Muscle layer of duodenum (tissue), 2 donors: ENCODE results near the gene BIRC2.

Experiments
- H3K27ac ChIP-seq: one replicate; pipeline ENCODE4 v1.7.0; 2013; ENCODE audit warnings: mild to moderate bottlenecking, low read length
- H3K27me3 ChIP-seq: one replicate; pipeline ENCODE4 v1.7.0; 2013; ENCODE audit warnings: low read depth, mild to moderate bottlenecking, control low read depth, low read length
- H3K36me3 ChIP-seq, 2 donors: one replicate each; pipeline ENCODE4 v1.7.0; 2013; ENCODE audit warnings: low read length in 2 of 2, control low read depth in 1 of 2, mild to moderate bottlenecking in 1 of 2; ENCODE audit not compliant: insufficient read depth in 2 of 2, control insufficient read depth in 1 of 2
- H3K4me1 ChIP-seq, 2 donors: one replicate each; pipeline ENCODE4 v1.7.0; 2013; ENCODE audit warnings: low read length in 2 of 2, mild to moderate bottlenecking in 2 of 2, control low read depth in 1 of 2, moderate library complexity in 1 of 2; ENCODE audit not compliant: insufficient read depth in 2 of 2, control insufficient read depth in 1 of 2
- H3K4me3 ChIP-seq, 2 donors: one replicate each; pipeline ENCODE4 v1.7.0; 2013; ENCODE audit warnings: low read length in 2 of 2, low read depth in 1 of 2, mild to moderate bottlenecking in 1 of 2
- H3K9me3 ChIP-seq, 2 donors: one replicate each; pipeline ENCODE4 v1.7.0; 2013; ENCODE audit warnings: low read length in 2 of 2, control low read depth in 1 of 2, mild to moderate bottlenecking in 1 of 2; ENCODE audit not compliant: control insufficient read depth in 1 of 2
- donor health status: healthy.

Gene BIRC2

DNA sequence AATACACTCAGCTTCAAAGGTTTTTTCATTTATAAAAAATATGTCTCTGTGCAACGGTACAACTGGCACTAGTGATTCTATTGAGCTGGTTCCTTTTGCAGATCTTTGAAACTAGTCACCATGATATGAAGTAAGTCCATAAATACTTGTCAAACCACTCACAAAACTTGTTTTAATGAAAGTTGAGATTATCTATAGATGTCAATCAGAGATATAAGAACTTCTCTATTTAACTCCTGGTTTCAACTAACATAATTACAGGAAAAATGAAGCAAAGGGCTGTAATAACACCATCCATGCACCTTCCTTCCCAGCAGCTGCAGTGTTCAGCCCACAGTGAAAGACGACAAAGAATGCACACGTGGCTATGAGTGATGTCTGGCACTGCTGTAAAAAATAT lies 60.9 kb downstream of the BIRC2 start:
- H3K4me1 ChIP-seq = peaks cover 5 to 15% of the 10 kb centered on the region in 2 donors
- no peaks in the 10 kb centered on the region for H3K27me3 ChIP-seq

DNA sequence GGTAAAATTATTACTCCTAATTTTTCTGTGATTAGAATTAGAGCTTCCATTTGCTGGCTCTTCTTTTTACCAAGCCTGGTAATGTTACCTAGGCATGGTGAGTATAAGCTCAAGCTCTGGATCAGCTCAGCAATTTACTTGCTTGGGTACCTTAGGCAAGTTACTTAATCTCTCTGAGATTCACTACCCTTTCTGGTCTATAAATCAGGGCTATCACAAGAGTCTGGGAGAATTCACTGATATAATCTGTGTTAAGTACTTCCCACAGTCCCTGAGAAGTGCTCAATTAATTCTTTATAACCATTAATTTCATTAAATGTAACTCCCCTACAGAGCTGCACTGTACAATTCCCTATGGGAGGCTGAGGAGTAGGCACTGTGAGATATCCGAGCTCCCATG lies 61.3 kb downstream of the BIRC2 start:
- Histone ChIP-seq H3K9me3 (no peaks in the 10 kb centered on the region), H3K27ac (no peak overlapping the region), H3K36me3 (peaks cover 0 to 7% of the 10 kb centered on the region in 2 donors), H3K4me1 (peaks cover 5 to 15% of the 10 kb centered on the region in 2 donors), H3K4me3 (no peak overlapping the region), H3K27me3 (no peaks in the 10 kb centered on the region)

More for the DNA sequence above, 60.9 kb downstream of the BIRC2 start:
- Histone ChIP-seq H3K36me3 (peaks cover 0 to 7% of the 10 kb centered on the region in 2 donors), H3K4me3 (no peak overlapping the region), H3K9me3 (no peaks in the 10 kb centered on the region), H3K27ac (no peak overlapping the region)

DNA sequence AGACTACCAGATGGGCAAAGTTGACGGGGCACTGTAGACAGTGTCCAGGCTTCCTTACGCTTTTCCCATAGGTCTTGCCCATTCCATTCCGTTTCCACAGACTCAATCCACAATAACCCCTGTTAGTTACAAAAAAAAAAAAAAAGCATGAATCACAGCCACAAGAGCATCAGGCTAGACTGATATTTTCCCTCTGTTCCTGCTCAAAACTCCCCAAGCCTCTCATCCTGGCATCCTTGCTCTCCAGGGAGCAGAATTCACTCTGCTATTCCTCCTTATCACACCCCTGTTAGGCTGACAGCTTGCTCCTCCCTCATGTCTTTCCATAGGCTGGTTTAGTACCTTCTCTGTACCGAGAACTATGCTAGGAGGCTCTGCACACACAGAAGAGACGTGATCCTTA lies 63.4 kb downstream of the BIRC2 start:
- peaks cover 5 to 15% of the 10 kb centered on the region in 2 donors for H3K4me1 ChIP-seq
- H3K4me3 ChIP-seq = no peak overlapping the region
- peaks cover 0 to 7% of the 10 kb centered on the region in 2 donors for H3K36me3 ChIP-seq
- no peak overlapping the region for H3K27ac ChIP-seq
- no peaks in the 10 kb centered on the region for H3K9me3 ChIP-seq
- no peaks in the 10 kb centered on the region for H3K27me3 ChIP-seq

DNA sequence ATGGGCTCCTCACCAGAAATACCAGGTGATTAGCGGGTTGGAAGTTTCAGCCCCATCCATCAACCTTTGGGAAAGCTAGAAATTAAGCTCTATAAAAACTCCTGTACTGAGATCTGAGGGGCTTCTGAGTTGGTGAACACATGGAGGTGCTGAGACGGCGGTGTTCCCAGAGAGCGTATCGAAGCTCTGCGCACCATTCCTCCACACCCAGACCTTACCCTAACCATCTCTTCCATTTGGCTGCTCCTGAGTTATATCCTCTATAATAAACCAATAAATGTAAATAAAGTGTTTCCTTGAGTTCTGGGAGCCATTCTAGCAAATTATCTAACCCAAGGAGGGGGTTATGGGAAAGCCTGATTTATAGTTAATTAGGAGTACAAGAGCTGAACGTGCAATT lies 64.1 kb downstream of the BIRC2 start:
- no peaks in the 10 kb centered on the region for H3K27me3 ChIP-seq
- no peaks in the 10 kb centered on the region for H3K9me3 ChIP-seq
- H3K4me3 ChIP-seq = no peak overlapping the region

DNA sequence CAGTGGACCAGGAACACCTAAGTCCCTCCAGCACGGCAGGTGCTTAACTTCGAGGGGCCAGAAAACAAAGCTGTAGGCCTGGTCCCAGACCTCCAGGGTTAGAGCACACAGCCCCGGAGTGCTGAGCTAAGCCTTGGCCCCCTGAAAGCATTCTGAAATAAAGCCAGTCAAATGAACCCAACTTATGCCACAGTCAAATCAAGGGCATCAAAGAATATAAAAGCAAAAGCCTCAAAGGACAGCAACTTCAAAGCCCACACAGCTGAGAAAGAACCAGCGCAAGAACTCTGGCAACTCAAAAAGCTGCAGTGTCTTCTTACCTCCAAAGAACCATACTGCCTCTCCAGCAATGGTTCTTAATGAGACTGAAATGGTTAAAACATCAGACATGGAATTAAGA lies 66.5 kb downstream of the BIRC2 start:
- no peaks in the 10 kb centered on the region for H3K27me3 ChIP-seq
- H3K4me3 ChIP-seq = no peak overlapping the region
- H3K4me1 ChIP-seq = peaks cover 0 to 5% of the 10 kb centered on the region in 2 donors
- no peaks in the 10 kb centered on the region for H3K9me3 ChIP-seq
- H3K36me3 ChIP-seq = peaks cover 0 to 3% of the 10 kb centered on the region in 2 donors
- no peak overlapping the region for H3K27ac ChIP-seq

More for the DNA sequence above, 64.1 kb downstream of the BIRC2 start:
- peaks cover 5 to 15% of the 10 kb centered on the region in 2 donors for H3K4me1 ChIP-seq
- H3K27ac ChIP-seq = no peak overlapping the region
- H3K36me3 ChIP-seq = peaks cover 0 to 5% of the 10 kb centered on the region in 2 donors

DNA sequence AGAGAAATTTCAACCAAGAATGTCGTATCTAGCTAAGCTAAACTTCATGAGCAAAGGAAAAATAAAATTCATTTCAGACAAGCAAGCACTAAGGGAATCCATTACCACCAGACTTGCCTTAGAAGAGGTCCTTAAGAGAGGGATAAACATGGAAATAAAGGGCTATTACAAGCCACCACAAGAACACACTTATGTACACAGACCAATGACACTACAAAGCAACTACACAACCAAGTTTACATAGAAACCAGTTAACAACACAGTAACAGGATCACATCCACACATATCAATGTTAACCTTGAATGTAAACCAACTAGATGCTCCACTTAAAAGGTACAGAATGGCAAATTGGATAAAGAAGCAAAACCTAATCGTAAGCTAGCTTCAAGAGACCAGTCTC lies 67.5 kb downstream of the BIRC2 start:
- H3K36me3 ChIP-seq = peaks cover 0 to 3% of the 10 kb centered on the region in 2 donors
- H3K27ac ChIP-seq = no peak overlapping the region
- no peaks in the 10 kb centered on the region for H3K9me3 ChIP-seq
- no peak overlapping the region for H3K4me3 ChIP-seq
- H3K4me1 ChIP-seq = peaks cover 0 to 5% of the 10 kb centered on the region in 2 donors
- H3K27me3 ChIP-seq = no peaks in the 10 kb centered on the region

DNA sequence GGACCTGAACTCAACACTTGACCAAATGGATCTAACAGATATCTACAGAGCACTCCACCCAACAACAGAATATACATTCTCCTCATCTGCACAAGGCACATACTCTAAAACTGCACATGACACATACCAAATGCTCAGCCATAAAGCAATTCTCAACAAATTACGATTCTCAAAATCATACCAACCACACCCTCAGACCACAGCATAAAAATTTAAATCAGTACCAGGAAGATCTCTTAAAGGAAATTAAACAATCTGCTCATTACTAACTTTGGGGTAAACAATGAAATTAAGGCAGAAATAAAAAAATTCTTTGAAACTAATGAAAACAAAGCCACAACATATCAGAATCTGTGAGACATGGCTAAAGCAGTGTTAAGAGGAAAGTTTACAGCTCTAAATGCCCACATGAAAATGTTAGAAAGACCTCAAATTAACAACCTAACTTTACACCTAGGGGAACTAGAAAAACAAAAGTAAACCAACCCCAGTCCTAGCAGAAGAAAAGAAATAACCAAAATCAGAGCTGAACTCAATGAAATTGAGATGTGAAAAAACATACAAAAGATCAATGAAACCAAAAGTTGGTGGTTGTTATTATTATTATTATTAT lies 68.4 kb downstream of the BIRC2 start:
- Histone ChIP-seq H3K4me1 (peaks cover 0 to 2% of the 10 kb centered on the region in 2 donors), H3K27ac (no peak overlapping the region), H3K36me3 (peaks cover 0 to 2% of the 10 kb centered on the region in 2 donors), H3K9me3 (no peaks in the 10 kb centered on the region), H3K27me3 (no peaks in the 10 kb centered on the region), H3K4me3 (no peak overlapping the region)

DNA sequence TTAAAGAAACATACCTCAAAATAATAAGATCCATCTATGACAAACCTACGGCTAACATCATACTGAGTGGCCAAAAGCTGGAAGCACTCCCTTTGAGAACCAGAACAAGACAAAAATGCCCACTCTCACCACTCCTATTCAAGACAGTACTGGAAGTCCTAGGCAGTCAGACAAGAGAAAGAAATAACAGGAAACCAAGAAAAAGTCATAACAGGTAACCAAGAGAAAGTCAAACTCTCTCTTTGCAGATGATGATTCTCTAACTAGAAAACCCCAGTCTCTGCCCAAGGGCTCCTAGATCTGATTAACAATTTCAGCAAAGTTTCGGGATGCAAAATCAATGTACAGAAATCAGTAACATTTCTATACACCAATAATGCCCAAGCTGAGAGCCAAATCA lies 70.0 kb downstream of the BIRC2 start:
- no peak overlapping the region for H3K4me3 ChIP-seq
- no peaks in the 10 kb centered on the region for H3K36me3 ChIP-seq
- H3K27me3 ChIP-seq = no peaks in the 10 kb centered on the region
- no peaks in the 10 kb centered on the region for H3K4me1 ChIP-seq
- H3K9me3 ChIP-seq = no peaks in the 10 kb centered on the region
- H3K27ac ChIP-seq = no peak overlapping the region

DNA sequence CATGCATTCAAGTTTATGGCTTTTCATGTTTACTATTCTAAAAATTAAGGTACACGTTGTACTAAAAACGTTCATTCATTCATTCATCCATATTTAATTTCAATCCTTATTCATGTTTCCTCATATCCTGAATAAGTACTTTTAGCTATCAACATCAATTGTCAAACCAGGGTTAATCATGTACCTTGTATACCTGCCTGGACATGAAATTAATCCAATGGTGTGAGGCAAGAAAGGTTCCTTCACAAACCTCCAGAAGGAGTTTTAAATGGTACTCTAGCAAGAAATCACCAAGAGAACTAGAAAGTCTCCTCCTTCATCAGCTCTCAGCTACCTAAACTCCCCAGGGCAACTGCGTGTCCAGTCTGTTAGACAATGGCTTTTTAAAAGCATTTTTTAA lies 72.2 kb downstream of the BIRC2 start:
- Histone ChIP-seq H3K27me3 (no peaks in the 10 kb centered on the region), H3K36me3 (no peaks in the 10 kb centered on the region), H3K4me3 (no peak overlapping the region), H3K4me1 (peaks cover 0 to 5% of the 10 kb centered on the region in 2 donors), H3K9me3 (no peaks in the 10 kb centered on the region), H3K27ac (no peak overlapping the region)

DNA sequence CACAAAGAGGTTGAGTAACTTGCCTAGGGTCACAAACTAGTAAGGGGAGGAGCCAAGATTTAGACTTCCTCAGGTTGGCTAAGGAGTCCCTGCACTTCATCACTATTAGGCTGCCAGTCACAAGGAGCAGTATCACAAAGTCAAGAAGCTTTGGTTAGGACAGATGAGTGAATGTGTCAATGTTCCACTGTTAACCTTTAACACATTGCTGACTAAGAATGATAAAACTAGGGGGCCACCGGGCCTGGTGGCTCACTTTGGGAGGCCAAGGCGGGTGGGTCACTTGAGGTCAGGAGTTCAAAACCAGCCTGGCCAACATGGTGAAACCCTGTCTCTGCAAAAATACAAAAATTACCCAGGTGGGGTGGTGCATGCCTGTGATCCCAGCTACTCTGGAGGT lies 73.5 kb downstream of the BIRC2 start:
- H3K4me1 ChIP-seq = peaks cover 0 to 5% of the 10 kb centered on the region in 2 donors
- H3K27me3 ChIP-seq = no peaks in the 10 kb centered on the region
- no peaks in the 10 kb centered on the region for H3K9me3 ChIP-seq
- H3K4me3 ChIP-seq = no peak overlapping the region
- H3K36me3 ChIP-seq = no peaks in the 10 kb centered on the region
- no peak overlapping the region for H3K27ac ChIP-seq

DNA sequence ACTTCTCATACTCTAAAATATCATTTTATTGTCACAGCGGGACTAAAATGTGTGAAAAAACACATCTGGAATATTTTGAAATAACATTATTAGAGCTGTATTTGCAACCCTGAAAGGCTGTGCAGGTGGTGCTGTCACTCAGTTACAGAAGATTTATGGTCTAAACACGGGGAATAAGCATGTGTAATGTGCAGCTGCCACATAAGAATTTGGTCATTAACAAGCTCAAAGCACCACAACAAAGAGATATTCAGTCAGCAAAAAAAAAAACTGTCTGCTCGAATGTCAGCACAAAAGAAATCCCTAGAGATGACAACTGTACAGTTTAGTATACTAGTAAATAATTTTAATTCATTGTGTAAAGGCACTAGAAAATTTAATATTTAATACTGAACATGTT lies 74.2 kb downstream of the BIRC2 start:
- H3K4me1 ChIP-seq = peaks cover 0 to 10% of the 10 kb centered on the region in 2 donors
- no peaks in the 10 kb centered on the region for H3K27me3 ChIP-seq
- no peak overlapping the region for H3K27ac ChIP-seq
- no peak overlapping the region for H3K4me3 ChIP-seq
- H3K9me3 ChIP-seq = no peaks in the 10 kb centered on the region
- H3K36me3 ChIP-seq = no peaks in the 10 kb centered on the region
